Activated B cell treated with CpG ODN at 0.5 μM for 24 hours (primary cell): ENCODE measurements around the gene SMC4. TPM values are rescaled to one million over a fixed set of nuclear protein-coding genes. Genes with fewer than 3 reads are reported as not detected.

ENCODE experiments used
- ATAC-seq: fragments of 200-7000 bp; cut with Tn5 transposase; one replicate; pipeline ENCODE4 v1.10.0; 2021; ENCODE audit warnings: low read depth, mild to moderate bottlenecking, moderate library complexity
- CTCF ChIA-PET: fragments of 350-600 bp; sonication (Branson Sonifier 250); formaldehyde crosslinking; loops from one replicate; lab custom pipeline; 2021; ENCODE audit warnings: antibody characterized with exemption; lab: Charles Lee
- POLR2A ChIA-PET: fragments of 350-600 bp; sonication (Branson Sonifier 250); formaldehyde crosslinking; loops from one replicate; lab custom pipeline; 2021; ENCODE audit warnings: antibody characterized with exemption; lab: Charles Lee
- DNase-seq: peaks from one replicate; pipeline ENCODE4 v3.0.0; 2022
- H3K27ac Mint-ChIP-seq: one replicate; pipeline ENCODE4 v1.8.0; 2020; ENCODE audit warnings: mixed read lengths
- H3K27me3 Mint-ChIP-seq: one replicate; pipeline ENCODE4 v1.8.0; 2021; ENCODE audit warnings: mixed read lengths
- H3K36me3 Mint-ChIP-seq: one replicate; pipeline ENCODE4 v1.8.0; 2021; ENCODE audit warnings: low read depth, mixed read lengths
- H3K4me1 Mint-ChIP-seq: one replicate; pipeline ENCODE4 v1.8.0; 2021; ENCODE audit warnings: mixed read lengths
- H3K4me3 Mint-ChIP-seq: one replicate; pipeline ENCODE4 v1.8.0; 2020; ENCODE audit warnings: mild to moderate bottlenecking, mixed read lengths
- H3K9me3 Mint-ChIP-seq: one replicate; pipeline ENCODE4 v1.8.0; 2020; ENCODE audit warnings: mixed read lengths
- intact Hi-C: fragments of 100-400 bp; cut with micrococcal nuclease; formaldehyde crosslinking; loops from one replicate; pipeline ENCODE4 v1.15.1; 2024
- total RNA-seq: library from RNA; stranded (reverse); gene quantifications from 2 replicates; pipeline ENCODE4 v1.2.3, GENCODE V29; 2022
- TF ChIP-seq, protein P1 (sequence below): fragments of 200-600 bp; IDR thresholded peaks from one replicate; pipeline ENCODE4 v1.8.0; 2022; ENCODE audit warnings: antibody characterized with exemption, mild to moderate bottlenecking

The SMC4 gene
- total RNA-seq, 1 donor from 2014 or later = 40.4 TPM

DNA sequence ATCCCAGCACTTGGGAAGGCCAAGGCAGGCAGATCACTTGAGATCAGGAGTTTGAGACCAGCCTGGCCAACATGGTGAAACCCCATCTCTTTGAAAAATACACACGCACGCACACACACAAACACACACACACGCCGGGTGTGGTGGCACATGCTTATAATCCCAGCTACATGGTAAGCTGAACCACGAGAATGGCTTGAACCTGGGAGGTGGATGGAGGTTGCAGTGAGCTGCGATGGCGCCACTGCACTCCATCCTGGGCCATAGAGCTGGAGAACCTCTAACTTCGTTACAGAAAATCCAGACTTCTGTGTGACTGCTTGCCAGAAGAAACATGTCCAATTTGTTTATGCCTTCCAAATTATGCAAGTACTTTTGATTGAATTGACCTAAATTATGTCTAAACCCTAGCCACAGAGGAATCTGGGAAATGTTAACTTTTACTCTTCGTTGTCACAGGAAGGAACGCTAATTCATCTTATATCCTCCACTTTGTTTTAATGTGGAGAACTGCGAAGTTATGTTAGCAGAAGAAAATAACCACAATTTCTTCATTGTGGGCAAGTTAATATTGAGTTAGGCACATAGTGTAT lies 28.5 kb downstream of the SMC4 start:
- ATAC-seq (no peak), DNase-seq (no peak)
- intact Hi-C loops = no loop called here
- TF ChIP-seq, protein P1, sequence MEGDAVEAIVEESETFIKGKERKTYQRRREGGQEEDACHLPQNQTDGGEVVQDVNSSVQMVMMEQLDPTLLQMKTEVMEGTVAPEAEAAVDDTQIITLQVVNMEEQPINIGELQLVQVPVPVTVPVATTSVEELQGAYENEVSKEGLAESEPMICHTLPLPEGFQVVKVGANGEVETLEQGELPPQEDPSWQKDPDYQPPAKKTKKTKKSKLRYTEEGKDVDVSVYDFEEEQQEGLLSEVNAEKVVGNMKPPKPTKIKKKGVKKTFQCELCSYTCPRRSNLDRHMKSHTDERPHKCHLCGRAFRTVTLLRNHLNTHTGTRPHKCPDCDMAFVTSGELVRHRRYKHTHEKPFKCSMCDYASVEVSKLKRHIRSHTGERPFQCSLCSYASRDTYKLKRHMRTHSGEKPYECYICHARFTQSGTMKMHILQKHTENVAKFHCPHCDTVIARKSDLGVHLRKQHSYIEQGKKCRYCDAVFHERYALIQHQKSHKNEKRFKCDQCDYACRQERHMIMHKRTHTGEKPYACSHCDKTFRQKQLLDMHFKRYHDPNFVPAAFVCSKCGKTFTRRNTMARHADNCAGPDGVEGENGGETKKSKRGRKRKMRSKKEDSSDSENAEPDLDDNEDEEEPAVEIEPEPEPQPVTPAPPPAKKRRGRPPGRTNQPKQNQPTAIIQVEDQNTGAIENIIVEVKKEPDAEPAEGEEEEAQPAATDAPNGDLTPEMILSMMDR = no peak
- H3K4me1 Mint-ChIP-seq = no peaks in the 10 kb centered on the region
- no peak overlapping the region for H3K27ac Mint-ChIP-seq
- peaks cover 69% of the 10 kb centered on the region for H3K36me3 Mint-ChIP-seq
- CTCF ChIA-PET = no interaction called here
- no peaks in the 10 kb centered on the region for H3K9me3 Mint-ChIP-seq
- POLR2A ChIA-PET = no interaction called here
- H3K4me3 Mint-ChIP-seq = no peak overlapping the region
- H3K27me3 Mint-ChIP-seq = no peaks in the 10 kb centered on the region

DNA sequence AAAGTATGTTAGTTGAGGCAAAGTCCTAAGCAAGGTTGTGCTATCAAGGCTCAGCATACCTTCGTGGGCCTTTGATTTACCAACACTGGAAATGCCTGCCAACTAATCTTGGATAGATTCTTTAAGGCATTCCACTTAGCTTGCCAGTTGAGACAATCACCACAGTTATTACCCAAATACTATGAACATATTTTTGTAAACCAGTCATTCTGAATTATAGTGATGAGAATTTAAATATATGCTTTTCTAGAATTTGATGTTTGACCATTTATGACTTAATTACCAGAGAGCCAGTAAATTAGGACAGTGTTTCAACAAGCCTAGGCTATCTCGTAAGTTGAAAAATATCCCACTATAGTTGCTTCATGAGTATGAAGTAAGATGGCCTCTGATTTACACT lies 34.6 kb downstream of the SMC4 start:
- ATAC-seq = no peak
- Mint-ChIP-seq H3K4me3 (no peak overlapping the region), H3K27ac (no peak overlapping the region), H3K4me1 (peaks cover 2% of the 10 kb centered on the region), H3K36me3 (peaks cover 67% of the 10 kb centered on the region), H3K27me3 (no peaks in the 10 kb centered on the region), H3K9me3 (no peaks in the 10 kb centered on the region)
- CTCF ChIA-PET = no interaction called here
- DNase-seq = no peak
- POLR2A ChIA-PET = no interaction called here
- TF ChIP-seq, protein P1 = no peak
- intact Hi-C loops = no loop called here

- H3K4me3 Mint-ChIP-seq = no peak overlapping the region
- TF ChIP-seq, protein P1 = no peak
- H3K4me1 Mint-ChIP-seq = peaks cover 2% of the 10 kb centered on the region
- CTCF ChIA-PET = no interaction called here
- intact Hi-C loops = no loop called here
- H3K27me3 Mint-ChIP-seq = no peaks in the 10 kb centered on the region
- H3K36me3 Mint-ChIP-seq = peaks cover 73% of the 10 kb centered on the region
- H3K9me3 Mint-ChIP-seq = peaks cover 2% of the 10 kb centered on the region
- no peak for DNase-seq
- no peak for ATAC-seq
- H3K27ac Mint-ChIP-seq = no peak overlapping the region
- POLR2A ChIA-PET = no interaction called here
These were observed 35.6 kb downstream of the SMC4 start for GRCh38 chr3:160435095-160435494.

- Mint-ChIP-seq H3K9me3 (peaks cover 2% of the 10 kb centered on the region), H3K4me3 (no peak overlapping the region), H3K27ac (no peak overlapping the region), H3K27me3 (no peaks in the 10 kb centered on the region), H3K4me1 (peaks cover 2% of the 10 kb centered on the region), H3K36me3 (peaks cover 70% of the 10 kb centered on the region)
- TF ChIP-seq, protein P1 = no peak
- CTCF ChIA-PET = no interaction called here
- POLR2A ChIA-PET = no interaction called here
- no peak for ATAC-seq
- intact Hi-C loops = no loop called here
- no peak for DNase-seq
These were observed 36.3 kb downstream of the SMC4 start for GRCh38 chr3:160435747-160436146.

DNA sequence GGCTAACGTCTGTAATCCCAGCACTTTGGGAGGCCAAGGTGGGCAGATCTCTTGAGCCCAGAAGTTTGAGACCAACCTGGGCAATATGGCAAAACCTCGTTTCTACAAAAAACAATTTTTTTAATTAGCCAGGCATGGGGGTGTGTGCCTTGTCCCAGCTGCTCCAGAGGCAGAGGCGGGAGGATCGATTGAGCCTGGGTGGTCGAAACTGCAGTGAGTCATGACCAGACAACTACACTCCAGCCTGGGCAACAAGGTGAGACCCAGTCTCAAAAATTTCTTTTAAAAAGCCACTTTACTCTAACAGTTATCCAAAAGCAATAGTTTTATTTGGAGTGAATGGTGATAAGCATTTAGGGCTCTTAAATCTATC lies 37.6 kb downstream of the SMC4 start:
- CTCF ChIA-PET = no interaction called here
- no peak overlapping the region for H3K27ac Mint-ChIP-seq
- ATAC-seq = no peak

More for the DNA sequence above, 37.6 kb downstream of the SMC4 start:
- TF ChIP-seq, protein P1 = no peak
- no peak for DNase-seq
- H3K4me1 Mint-ChIP-seq = peaks cover 2% of the 10 kb centered on the region
- no peaks in the 10 kb centered on the region for H3K27me3 Mint-ChIP-seq
- intact Hi-C loops = no loop called here
- H3K9me3 Mint-ChIP-seq = peaks cover 2% of the 10 kb centered on the region
- peaks cover 61% of the 10 kb centered on the region for H3K36me3 Mint-ChIP-seq
- H3K4me3 Mint-ChIP-seq = no peak overlapping the region
- POLR2A ChIA-PET = no interaction called here
